Smooth muscle cell (in vitro differentiated cells): ENCODE results near the gene RBM33. TPM values are rescaled to one million over a fixed set of nuclear protein-coding genes. Genes with fewer than 3 reads are reported as not detected.

ENCODE experiments used
- DNase-seq: peaks from one replicate; lab custom pipeline; 2025; ENCODE audit not compliant: unreplicated experiment; lab: John Stamatoyannopoulos, UW
- H2AFZ ChIP-seq: fragments of 200-600 bp; sonication (generic); 2 replicates; pipeline ENCODE4 v1.6.0; 2016; ENCODE audit warnings: antibody characterized with exemption, low read depth, mild to moderate bottlenecking
- H3F3A ChIP-seq: fragments of 200-600 bp; sonication (generic); 2 replicates; pipeline ENCODE4 v1.6.0; 2017; ENCODE audit warnings: antibody characterized with exemption, low read depth
- H3K27ac ChIP-seq: fragments of 200-600 bp; sonication (generic); 2 replicates; pipeline ENCODE4 v1.5.1; 2016; ENCODE audit warnings: low read depth, mild to moderate bottlenecking
- H3K27me3 ChIP-seq: fragments of 200-600 bp; sonication (generic); 2 replicates; pipeline ENCODE4 v1.6.1; 2016; ENCODE audit warnings: low read depth, mild to moderate bottlenecking
- H3K36me3 ChIP-seq: fragments of 200-600 bp; sonication (generic); 2 replicates; pipeline ENCODE4 v1.5.1; 2016; ENCODE audit warnings: low read depth
- H3K4me1 ChIP-seq: fragments of 200-600 bp; sonication (generic); 2 replicates; pipeline ENCODE4 v1.5.1; 2016; ENCODE audit warnings: low read depth
- H3K4me2 ChIP-seq: fragments of 200-600 bp; sonication (generic); 2 replicates; pipeline ENCODE4 v1.6.0; 2016; ENCODE audit warnings: mild to moderate bottlenecking
- H3K4me3 ChIP-seq: fragments of 200-600 bp; sonication (generic); 2 replicates; pipeline ENCODE4 v1.5.1; 2016; ENCODE audit warnings: mild to moderate bottlenecking
- H3K79me2 ChIP-seq: fragments of 200-600 bp; sonication (generic); 2 replicates; pipeline ENCODE4 v1.6.0; 2016; ENCODE audit warnings: low read depth, mild to moderate bottlenecking
- H3K9ac ChIP-seq: fragments of 200-600 bp; sonication (generic); 2 replicates; pipeline ENCODE4 v1.6.0; 2016; ENCODE audit warnings: low read depth
- H3K9me3 ChIP-seq: fragments of 200-600 bp; sonication (generic); replicated peaks from 2 replicates; pipeline ENCODE4 v1.5.1; 2016; ENCODE audit warnings: low read depth
- H4K20me1 ChIP-seq: fragments of 200-600 bp; sonication (generic); 2 replicates; pipeline ENCODE4 v1.6.0; 2016; ENCODE audit warnings: low read depth
- CTCF ChIP-seq: fragments of 200-600 bp; sonication (generic); IDR thresholded peaks from 2 replicates; pipeline ENCODE4 v1.5.1; 2017; ENCODE audit warnings: borderline replicate concordance, mild to moderate bottlenecking, antibody characterized with exemption; ENCODE audit not compliant: insufficient read depth, poor library complexity, severe bottlenecking
- WGBS: methylation state at CpG from one replicate; pipeline ENCODE4 v1.1.7; 2016; ENCODE audit warnings: low lambda C conversion rate; 5-methylcytosine and 5-hydroxymethylcytosine counted together
- polyA plus RNA-seq: library from polyadenylated mRNA; unstranded; fragments of >200 nt; fragmentation: Nextera tagmentation; extraction: Ambion mirVana; gene quantifications from 2 replicates; pipeline ENCODE4 v1.2.1, GENCODE V29; 2016
- total RNA-seq: library from RNA; depleted of rRNA; stranded (reverse); fragments of >200 nt; gene quantifications from 2 replicates; pipeline ENCODE4 v1.2.3, GENCODE V29; 2014

RBM33 gene
- total and polyA plus RNA-seq, 2 experiments from 2014 or later = 22.5 to 25.3 TPM

GRCh38 chr7:155765458-155765857 lies 121.0 kb downstream of the RBM33 start:
- TF ChIP-seq CTCF = no peak
- Histone ChIP-seq H3K79me2 (peaks cover 16% of the 10 kb centered on the region), H3K36me3 (no peaks in the 10 kb centered on the region), H2AFZ (no peak overlapping the region), H3K9me3 (no peaks in the 10 kb centered on the region), H3K4me3 (no peak overlapping the region), H3K4me1 (no peaks in the 10 kb centered on the region), H3F3A (peaks cover 5% of the 10 kb centered on the region), H3K4me2 (no peak overlapping the region), H3K9ac (no peak overlapping the region), H3K27me3 (no peaks in the 10 kb centered on the region), H3K27ac (no peak overlapping the region), H4K20me1 (peaks cover 89% of the 10 kb centered on the region)
- no peak for DNase-seq
- 98% methylated on average over 8 of the region's 8 CpGs for WGBS

DNA sequence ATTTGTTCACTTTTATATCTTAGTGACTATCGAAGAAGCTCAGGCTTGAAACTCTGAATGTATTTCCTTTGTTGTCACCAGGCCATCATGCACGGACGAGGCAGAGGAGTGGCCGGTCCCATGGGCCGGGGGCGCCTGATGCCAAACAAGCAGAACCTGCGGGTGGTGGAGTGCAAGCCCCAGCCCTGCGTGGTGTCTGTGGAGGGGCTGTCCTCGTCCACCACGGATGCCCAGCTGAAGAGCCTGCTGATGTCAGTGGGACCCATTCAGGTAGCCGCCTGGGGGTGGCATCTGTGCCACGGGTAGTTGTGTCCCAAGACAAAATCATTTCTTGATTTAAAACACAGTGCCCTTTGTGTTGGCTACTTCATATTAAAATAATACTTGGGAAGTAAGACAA lies 121.9 kb downstream of the RBM33 start:
- no peak overlapping the region for H3K9ac ChIP-seq
- H3K79me2 ChIP-seq = peaks cover 9% of the 10 kb centered on the region
- no peaks in the 10 kb centered on the region for H3K27me3 ChIP-seq
- H3K4me3 ChIP-seq = no peak overlapping the region
- peaks cover 85% of the 10 kb centered on the region for H4K20me1 ChIP-seq
- no peak for DNase-seq
- no peaks in the 10 kb centered on the region for H3K4me1 ChIP-seq
- no peak overlapping the region for H2AFZ ChIP-seq
- no peaks in the 10 kb centered on the region for H3K36me3 ChIP-seq
- peaks cover 5% of the 10 kb centered on the region for H3F3A ChIP-seq
- TF ChIP-seq CTCF = no peak
- no peak overlapping the region for H3K4me2 ChIP-seq
- WGBS = 95% methylated on average over 12 of the region's 12 CpGs
- no peaks in the 10 kb centered on the region for H3K9me3 ChIP-seq
- H3K27ac ChIP-seq = no peak overlapping the region

- DNase-seq = no peak
- Histone ChIP-seq H3K36me3 (no peaks in the 10 kb centered on the region), H2AFZ (no peak overlapping the region), H3K79me2 (peaks cover 3% of the 10 kb centered on the region), H3K4me3 (no peak overlapping the region), H3K27me3 (no peaks in the 10 kb centered on the region), H3F3A (peaks cover 5% of the 10 kb centered on the region), H3K9ac (no peak overlapping the region), H4K20me1 (peaks cover 80% of the 10 kb centered on the region), H3K4me2 (no peak overlapping the region), H3K9me3 (no peaks in the 10 kb centered on the region), H3K27ac (no peak overlapping the region), H3K4me1 (no peaks in the 10 kb centered on the region)
- no peak for TF ChIP-seq CTCF
- WGBS = 96% methylated on average over 12 of the region's 12 CpGs
Observed at GRCh38 chr7:155766966-155767916, 122.8 kb downstream of the RBM33 start.
